Rectal smooth muscle tissue (tissue), 1 donor: ENCODE measurements around the gene SYP.
A peak's percentile ranks its signal among the peaks of the same experiment; 100 is the strongest.

Experiments used
- H3K27ac ChIP-seq: one replicate; pipeline ENCODE4 v1.7.0; 2013; ENCODE audit warnings: low read depth, low read length, inconsistent platforms
- H3K27me3 ChIP-seq: one replicate; pipeline ENCODE4 v1.7.0; 2013; ENCODE audit warnings: low read length; ENCODE audit not compliant: control insufficient read depth, insufficient read depth
- H3K36me3 ChIP-seq: one replicate; pipeline ENCODE4 v1.7.0; 2013; ENCODE audit warnings: low read length; ENCODE audit not compliant: control insufficient read depth, insufficient read depth
- H3K4me1 ChIP-seq: one replicate; pipeline ENCODE4 v1.7.0; 2013; ENCODE audit warnings: low read length; ENCODE audit not compliant: control insufficient read depth, insufficient read depth
- H3K4me3 ChIP-seq: one replicate; pipeline ENCODE4 v1.7.0; 2013; ENCODE audit warnings: low read length
- H3K9ac ChIP-seq: one replicate; pipeline ENCODE4 v1.7.0; 2013; ENCODE audit warnings: low read length

The SYP gene

DNA sequence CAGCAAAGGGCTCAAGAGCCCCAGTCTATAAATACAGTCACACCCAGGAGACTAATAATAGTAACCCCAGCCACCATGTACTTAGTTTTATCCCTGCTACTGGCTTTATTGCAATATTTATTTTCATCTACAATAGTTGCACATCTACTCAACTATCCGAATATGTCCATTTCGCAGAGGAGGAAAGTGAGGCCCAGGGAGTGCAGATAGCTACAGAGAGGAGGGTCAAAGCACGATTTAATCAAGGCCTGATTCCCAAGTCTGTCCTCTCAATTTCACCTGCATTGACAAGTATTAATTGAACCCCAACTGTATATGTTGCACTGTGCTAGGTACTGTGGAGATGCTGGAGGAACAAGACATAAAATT is 32.3 kb downstream of the SYP start:
- Histone ChIP-seq H3K4me3 (peak overlapping the region; percentile 75), H3K27me3 (no peaks in the 10 kb centered on the region), H3K4me1 (no peaks in the 10 kb centered on the region), H3K9ac (peak overlapping the region; percentile 84), H3K36me3 (no peaks in the 10 kb centered on the region), H3K27ac (peak overlapping the region; percentile 97)

DNA sequence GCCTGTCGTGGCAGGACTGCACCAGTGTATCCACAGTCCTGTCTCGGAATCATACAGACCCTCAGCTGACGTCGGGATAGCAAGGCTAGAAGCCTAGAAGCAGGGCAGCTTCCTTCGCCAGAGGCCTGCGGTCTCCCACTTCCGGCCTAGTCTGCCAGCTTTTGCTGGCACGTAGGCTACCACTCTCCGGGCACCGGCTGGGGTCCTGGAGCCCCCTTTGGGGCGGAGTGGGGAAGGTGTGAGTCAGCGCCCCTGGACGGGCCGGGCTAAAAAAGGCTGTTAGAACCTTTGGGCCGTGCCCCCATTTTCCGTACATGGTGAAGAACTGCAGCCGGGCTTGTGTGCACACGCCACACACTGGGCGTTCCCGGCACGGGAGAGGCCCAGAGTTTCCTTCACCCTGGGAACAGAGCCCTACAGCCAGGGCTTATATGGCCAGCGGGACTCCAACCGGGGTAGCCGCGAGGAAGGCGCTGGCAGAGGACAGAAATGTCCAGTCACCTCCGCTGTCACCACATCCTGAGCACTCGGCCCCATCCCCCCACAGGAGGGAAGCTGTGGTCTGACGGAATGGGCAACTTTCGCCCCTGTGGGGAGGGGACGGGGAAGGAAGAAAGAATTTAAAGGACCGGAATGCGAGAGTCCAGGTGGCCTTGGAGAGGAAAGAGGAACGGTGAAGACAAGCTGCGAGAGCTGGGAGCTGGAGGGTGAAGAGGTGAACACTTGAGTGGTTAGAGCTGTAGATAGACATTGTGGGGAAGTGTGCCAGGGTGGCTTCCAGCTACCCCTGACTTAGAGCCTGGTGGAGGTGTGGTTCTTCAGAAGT is 32.9 kb downstream of the SYP start:
- Histone ChIP-seq H3K27ac (peak overlapping the region; percentile 97), H3K4me3 (peak overlapping the region; percentile 75), H3K27me3 (no peaks in the 10 kb centered on the region), H3K9ac (peak overlapping the region; percentile 84), H3K4me1 (no peaks in the 10 kb centered on the region), H3K36me3 (no peaks in the 10 kb centered on the region)

DNA sequence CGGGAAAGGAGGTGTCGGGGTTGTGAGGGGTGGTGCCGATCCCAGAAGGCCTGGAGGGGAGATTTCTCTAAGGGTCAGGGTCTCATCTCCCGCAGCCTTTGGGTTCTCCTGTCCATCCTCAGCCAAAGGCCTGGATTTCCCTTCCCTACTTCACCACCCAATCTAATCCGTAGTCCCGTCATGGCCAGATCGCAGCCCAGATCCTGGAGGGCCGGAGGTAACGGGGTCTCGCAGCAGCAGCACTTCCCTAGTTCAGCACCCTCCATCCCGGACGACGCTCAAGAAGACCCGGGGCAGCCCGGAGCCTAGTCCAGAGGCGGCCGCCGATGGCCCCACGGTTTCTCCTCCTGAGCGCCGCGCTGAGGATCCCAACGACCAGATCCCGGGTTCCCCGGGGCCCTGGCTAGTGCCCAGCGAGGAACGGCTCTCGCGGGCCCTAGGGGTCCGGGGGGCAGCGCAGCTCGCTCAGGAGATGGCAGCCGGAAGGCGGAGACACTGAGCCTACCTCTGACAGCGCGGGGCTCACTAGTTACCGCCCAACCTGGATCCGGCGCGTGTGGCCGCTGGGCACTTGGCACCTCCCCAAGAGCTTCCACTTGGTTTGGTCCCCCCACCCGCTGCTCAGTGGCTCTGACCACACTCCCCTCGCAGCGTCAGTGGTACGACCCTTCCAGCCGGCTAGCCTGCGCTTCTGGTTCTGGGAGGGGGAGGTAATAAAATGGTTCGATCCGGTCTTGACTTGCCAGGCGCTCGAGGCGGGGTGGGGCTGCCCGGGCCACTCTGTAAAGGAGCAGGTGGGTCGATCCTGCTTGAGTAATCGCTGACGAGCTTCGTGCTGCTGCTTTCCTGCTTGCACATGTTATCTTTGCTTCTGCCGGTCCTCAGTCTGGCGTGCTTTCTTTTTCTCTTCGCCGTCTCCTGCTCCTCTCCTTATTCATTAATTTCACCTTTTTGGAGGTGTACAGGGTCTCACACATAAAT is 33.8 kb downstream of the SYP start:
- H3K36me3 ChIP-seq: no peaks in the 10 kb centered on the region
- peak overlapping the region; percentile 97 for H3K27ac ChIP-seq
- H3K9ac ChIP-seq: no peak overlapping the region
- no peaks in the 10 kb centered on the region for H3K4me1 ChIP-seq
- no peaks in the 10 kb centered on the region for H3K27me3 ChIP-seq
- H3K4me3 ChIP-seq: peak overlapping the region; percentile 75

DNA sequence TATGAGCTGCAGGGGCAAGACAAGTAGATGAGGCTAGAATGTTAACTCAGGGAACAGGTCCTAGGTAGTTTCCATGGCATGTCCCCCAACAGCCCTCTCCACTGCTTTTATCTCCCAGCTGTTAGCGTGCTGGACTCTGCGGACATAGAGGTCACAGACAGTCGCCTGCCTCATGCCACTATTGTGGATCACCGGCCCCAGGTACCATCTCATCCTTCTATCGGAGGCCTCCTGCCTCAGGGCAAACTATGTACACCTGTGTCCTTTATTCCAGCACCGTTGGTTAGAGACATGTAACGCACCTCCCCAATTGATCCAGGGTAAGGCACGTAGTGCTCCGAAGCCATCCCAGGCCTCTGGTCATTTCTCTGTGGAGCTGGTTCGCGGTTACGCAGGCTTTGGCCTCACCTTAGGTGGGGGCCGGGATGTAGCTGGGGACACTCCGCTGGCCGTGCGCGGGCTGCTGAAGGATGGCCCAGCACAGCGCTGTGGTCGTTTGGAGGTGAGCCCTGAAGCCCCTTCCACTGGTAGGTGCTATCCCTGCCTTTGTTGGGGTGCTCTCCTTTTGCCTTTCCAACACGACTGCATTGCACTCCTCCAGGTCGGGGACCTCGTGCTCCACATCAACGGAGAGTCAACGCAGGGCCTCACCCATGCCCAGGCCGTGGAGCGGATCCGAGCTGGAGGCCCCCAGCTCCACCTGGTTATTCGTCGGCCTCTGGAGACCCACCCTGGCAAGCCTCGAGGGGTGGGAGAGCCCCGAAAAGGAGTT is 35.2 kb downstream of the SYP start:
- Histone ChIP-seq H3K4me3 (no peak overlapping the region), H3K4me1 (no peaks in the 10 kb centered on the region), H3K9ac (no peak overlapping the region), H3K27ac (peak overlapping the region; percentile 94), H3K36me3 (no peaks in the 10 kb centered on the region), H3K27me3 (no peaks in the 10 kb centered on the region)

DNA sequence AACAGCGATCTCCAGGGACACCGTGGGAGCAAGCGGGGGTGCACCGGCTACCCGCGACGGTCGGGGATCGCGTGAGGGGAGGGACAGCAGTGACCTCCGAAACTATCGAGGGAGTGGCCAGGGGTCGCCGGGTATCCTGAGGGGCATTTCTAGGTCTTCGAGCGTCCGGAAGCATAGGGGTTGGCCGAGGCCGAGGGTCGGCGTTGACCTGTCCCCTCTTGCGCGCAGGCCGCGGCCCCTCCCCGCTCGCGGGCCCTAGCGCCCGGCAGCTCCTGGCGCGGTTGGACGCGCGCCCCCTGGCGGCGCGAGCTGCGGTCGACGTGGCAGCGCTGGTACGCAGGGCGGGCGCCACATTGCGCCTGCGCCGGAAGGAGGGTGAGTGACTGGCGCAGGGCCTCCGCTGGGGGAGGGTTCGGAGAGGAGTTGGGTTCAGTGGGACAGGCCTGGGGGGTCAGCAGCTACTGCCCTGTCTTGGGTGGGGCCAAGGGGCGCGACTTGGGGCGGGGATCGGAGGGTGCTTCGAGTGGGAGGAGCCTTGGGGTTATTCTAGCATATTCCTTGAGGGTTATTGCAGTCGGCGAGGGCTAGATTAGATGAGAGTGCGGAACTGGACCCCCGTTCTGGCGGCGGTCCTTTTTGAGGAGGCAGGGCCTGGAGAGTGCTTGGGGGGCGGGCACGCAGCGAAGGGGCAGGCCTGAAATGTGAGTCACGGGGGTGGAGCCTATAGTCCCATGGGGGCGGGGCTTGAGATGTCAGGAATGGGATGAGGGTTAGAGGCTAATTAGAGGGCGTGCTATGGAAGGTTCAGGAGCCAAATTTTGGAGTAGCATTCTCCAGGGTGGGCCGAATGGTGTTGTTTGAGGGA is 36.2 kb downstream of the SYP start:
- Histone ChIP-seq H3K27ac (peak overlapping the region; percentile 94), H3K36me3 (no peaks in the 10 kb centered on the region), H3K4me3 (peak overlapping the region; percentile 59), H3K9ac (peak overlapping the region; percentile 45), H3K27me3 (no peaks in the 10 kb centered on the region), H3K4me1 (no peaks in the 10 kb centered on the region)

DNA sequence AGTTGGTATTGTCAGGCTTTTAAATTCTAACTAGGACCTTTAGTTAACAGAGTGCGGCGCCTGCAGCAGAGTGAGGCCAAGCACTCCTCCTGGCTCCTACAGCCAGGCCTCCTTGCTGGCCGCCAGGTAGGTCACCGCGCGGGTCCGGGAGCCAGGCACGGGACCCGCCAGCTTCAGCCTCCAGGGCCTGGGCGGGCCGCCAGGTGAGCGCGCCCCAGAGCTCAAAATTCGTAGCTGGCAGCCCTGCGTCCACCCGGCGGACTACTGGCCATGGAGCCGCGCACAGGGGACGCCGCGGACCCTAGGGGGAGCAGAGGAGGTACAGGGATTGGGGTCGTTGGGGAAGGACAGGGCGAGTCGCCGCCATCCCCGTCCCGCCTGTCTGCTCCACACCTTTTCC is 37.4 kb downstream of the SYP start, which contains the start of gene MAGIX:
TSS of gene MAGIX (plus strand) at position 139 of the 400 bp plus-strand sequence. CDS start at position 271, 132 bp downstream.
- no peaks in the 10 kb centered on the region for H3K36me3 ChIP-seq
- peak within 1 kb of the TSS; percentile 59 for H3K4me3 ChIP-seq
- peak within 1 kb of the TSS; percentile 45 for H3K9ac ChIP-seq
- peak within 1 kb of the TSS; percentile 94 for H3K27ac ChIP-seq
- H3K27me3 ChIP-seq: no peaks in the 10 kb centered on the region
- H3K4me1 ChIP-seq: no peaks in the 10 kb centered on the region

DNA sequence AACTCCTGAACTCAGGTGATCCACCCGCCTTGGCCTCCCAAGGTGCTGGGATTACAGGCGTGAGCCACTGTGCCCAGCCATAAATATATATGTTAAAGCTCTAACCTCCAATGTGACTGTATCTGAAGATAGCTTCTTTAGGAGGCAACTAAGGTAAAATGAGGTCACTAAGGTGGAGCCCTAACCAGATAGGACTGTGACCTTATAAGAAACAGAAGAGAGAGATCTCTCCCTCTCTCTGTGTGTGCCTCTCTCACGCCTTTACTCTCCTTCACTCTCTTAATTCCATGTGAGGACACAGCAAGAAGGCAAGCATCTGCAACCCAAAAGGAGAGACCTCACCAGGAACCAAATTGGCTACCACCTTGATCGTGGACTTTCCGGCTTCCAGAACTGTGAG is 38.4 kb downstream of the SYP start:
- Histone ChIP-seq H3K27me3 (no peaks in the 10 kb centered on the region), H3K9ac (no peak overlapping the region), H3K27ac (no peak overlapping the region), H3K4me1 (no peaks in the 10 kb centered on the region), H3K36me3 (no peaks in the 10 kb centered on the region), H3K4me3 (no peak overlapping the region)

DNA sequence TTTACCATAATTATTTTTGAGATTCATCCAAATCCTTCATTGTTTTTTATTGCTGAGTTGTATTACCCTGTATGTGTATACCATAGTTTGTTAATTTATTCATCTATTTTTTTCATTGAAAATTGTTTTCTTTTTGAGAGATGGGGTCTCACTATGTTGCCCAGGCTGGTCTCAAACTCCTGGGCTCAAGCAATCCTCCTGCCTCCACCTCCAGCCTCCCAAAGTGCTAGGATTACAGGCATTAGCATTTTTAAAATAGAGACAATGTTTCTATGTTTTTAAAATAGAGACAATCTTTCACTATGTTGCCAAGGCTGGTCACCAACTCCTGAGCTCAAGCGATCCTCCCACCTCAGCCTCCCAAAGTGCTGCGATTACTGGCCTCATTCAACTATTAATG is 39.1 kb downstream of the SYP start:
- H3K27me3 ChIP-seq: no peaks in the 10 kb centered on the region
- no peak overlapping the region for H3K4me3 ChIP-seq
- H3K4me1 ChIP-seq: no peaks in the 10 kb centered on the region
- no peaks in the 10 kb centered on the region for H3K36me3 ChIP-seq
- H3K9ac ChIP-seq: no peak overlapping the region
- H3K27ac ChIP-seq: no peak overlapping the region

DNA sequence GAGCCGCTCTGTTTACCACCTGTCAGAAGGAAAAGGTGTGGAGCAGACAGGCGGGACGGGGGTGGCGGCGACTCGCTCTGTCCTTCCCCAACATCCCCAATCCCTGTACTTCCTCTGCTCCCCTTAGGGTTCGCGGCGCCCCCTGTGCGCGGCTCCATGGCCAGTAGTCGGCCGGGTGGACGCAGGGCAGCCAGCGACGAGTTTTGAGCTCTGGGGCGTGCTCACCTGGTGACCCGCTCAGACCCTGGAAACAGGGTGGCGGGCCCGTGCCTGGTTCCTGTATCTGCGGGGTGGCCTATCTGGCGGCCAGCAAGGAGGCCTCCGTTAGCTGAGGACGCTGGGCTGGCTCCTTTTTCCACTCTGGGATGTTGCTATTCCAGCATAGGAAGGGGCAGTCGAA is 42.8 kb downstream of the SYP start:
- no peak overlapping the region for H3K4me3 ChIP-seq
- no peak overlapping the region for H3K27ac ChIP-seq
- no peaks in the 10 kb centered on the region for H3K4me1 ChIP-seq
- H3K27me3 ChIP-seq: no peaks in the 10 kb centered on the region
- H3K36me3 ChIP-seq: no peaks in the 10 kb centered on the region
- H3K9ac ChIP-seq: no peak overlapping the region

DNA sequence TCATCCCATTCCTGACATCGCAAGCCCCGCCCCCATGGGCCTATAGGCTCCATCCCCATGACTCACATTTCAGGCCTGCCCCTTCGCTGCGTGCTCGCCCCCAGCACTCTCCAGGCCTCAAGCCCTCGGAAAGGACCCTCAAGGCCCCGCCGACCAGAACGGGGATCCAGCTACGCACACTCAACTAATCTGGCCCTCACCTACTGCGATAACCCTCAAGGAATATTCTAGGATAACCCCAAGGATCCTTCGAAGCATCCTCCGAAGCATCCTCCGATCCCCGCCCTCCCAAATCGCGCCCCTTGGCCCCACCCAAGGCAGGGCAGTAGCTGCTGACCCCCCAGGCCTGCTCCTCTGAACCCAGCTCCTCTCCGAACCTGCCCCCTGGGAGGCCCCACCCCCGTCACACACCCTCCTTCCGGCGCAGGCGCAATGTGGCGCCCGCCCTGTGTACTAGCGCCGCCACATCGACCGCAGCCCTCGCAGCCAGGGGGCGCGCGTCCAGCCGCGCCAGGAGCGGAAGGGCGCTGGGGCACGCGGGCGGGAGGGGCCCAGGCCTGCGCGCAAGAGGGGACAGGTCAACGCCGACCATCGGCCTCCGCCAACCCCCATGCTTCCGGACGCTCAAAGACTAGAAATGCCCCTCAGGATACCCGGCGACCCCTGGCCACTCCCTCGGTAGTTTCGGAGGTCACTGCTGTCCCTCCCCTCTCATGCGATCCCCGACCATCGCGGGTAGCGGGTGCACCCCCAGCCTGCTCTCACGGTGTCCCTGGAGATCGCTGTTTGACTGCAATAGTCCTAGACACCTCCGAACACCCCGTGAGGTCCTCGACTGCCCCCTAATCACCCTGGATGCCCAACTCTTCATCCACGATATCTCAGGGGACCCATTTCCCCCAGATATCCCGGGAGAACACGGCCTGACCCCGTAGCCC is 43.8 kb downstream of the SYP start:
- Histone ChIP-seq H3K4me1 (no peaks in the 10 kb centered on the region), H3K36me3 (no peaks in the 10 kb centered on the region), H3K27me3 (no peaks in the 10 kb centered on the region), H3K27ac (peak overlapping the region; percentile 98), H3K4me3 (peak overlapping the region; percentile 74), H3K9ac (peak overlapping the region; percentile 56)
